ENCODE measurements around the gene MYG1.

The MYG1 gene

GRCh38 chr12:53300187-53300586, 692 bp downstream of the MYG1 start:
- Histone ChIP-seq H3F3A (ENCODE audit: insufficient read depth, low read length) (peaks cover 18% of the 10 kb centered on the region), H3K4me1 (ENCODE audit: low read length) (peaks cover 10% of the 10 kb centered on the region), H4K20me1 (ENCODE audit: insufficient read depth, low read length) (no peaks in the 10 kb centered on the region), H3K4me2 (ENCODE audit: low read depth, low read length) (peak overlapping the region; percentile 91), H3K9me2 (replicated peaks; ENCODE audit: insufficient read depth, low read length) (no peaks in the 10 kb centered on the region), H3K9me3 (replicated peaks; ENCODE audit: insufficient read depth, low read length) (no peaks in the 10 kb centered on the region), H3K4me3 (ENCODE audit: low read length) (peak overlapping the region; percentile 77), H3K36me3 (replicated peaks; ENCODE audit: insufficient read depth, low read length) (no peaks in the 10 kb centered on the region; the same call in 1 of the 2 replicates), H3K79me2 (ENCODE audit: low read length) (peaks cover 77% of the 10 kb centered on the region), H3K9ac (ENCODE audit: low read length) (peak overlapping the region; percentile 62), H2AFZ (ENCODE audit: low read length) (peak overlapping the region; percentile 68), H3K27me3 (replicated peaks; ENCODE audit: insufficient read depth, low read length) (no peaks in the 10 kb centered on the region), H3K27ac (ENCODE audit: low read length) (peak overlapping the region; percentile 62; the same call in 1 of the 2 replicates)
- DNase-seq: no peak
- no peak for TF ChIP-seq CTCF (IDR thresholded peaks at IDR 0.05; ENCODE audit: low read length)
- no peak for TF ChIP-seq EZH2phosphoT487 (IDR thresholded peaks at IDR 0.05; ENCODE audit: low read length)
- TF ChIP-seq EZH2 (optimal IDR thresholded peaks at IDR 0.05; ENCODE audit: low read depth, low read length): no peak

GRCh38 chr12:53302903-53303302, 3.4 kb downstream of the MYG1 start:
- Histone ChIP-seq H3K4me3 (ENCODE audit: low read length) (no peak overlapping the region), H3K9ac (ENCODE audit: low read length) (no peak overlapping the region), H3K9me3 (replicated peaks; ENCODE audit: insufficient read depth, low read length) (no peaks in the 10 kb centered on the region), H3F3A (ENCODE audit: insufficient read depth, low read length) (peaks cover 17% of the 10 kb centered on the region), H3K9me2 (replicated peaks; ENCODE audit: insufficient read depth, low read length) (no peaks in the 10 kb centered on the region), H2AFZ (ENCODE audit: low read length) (no peak overlapping the region), H3K36me3 (replicated peaks; ENCODE audit: insufficient read depth, low read length) (peaks cover 9% of the 10 kb centered on the region), H3K4me2 (ENCODE audit: low read depth, low read length) (no peak overlapping the region; the same call in 1 of the 2 replicates), H4K20me1 (ENCODE audit: insufficient read depth, low read length) (no peaks in the 10 kb centered on the region), H3K27ac (ENCODE audit: low read length) (no peak overlapping the region), H3K4me1 (ENCODE audit: low read length) (peaks cover 8% of the 10 kb centered on the region), H3K79me2 (ENCODE audit: low read length) (peaks cover 58% of the 10 kb centered on the region), H3K27me3 (replicated peaks; ENCODE audit: insufficient read depth, low read length) (no peaks in the 10 kb centered on the region)
- TF ChIP-seq EZH2 (optimal IDR thresholded peaks at IDR 0.05; ENCODE audit: low read depth, low read length) (no peak), EZH2phosphoT487 (IDR thresholded peaks at IDR 0.05; ENCODE audit: low read length) (no peak), CTCF (IDR thresholded peaks at IDR 0.05; ENCODE audit: low read length) (no peak)
- DNase-seq: no peak

GRCh38 chr12:53306826-53307225, 7.3 kb downstream of the MYG1 start:
- TF ChIP-seq EZH2phosphoT487 (IDR thresholded peaks at IDR 0.05; ENCODE audit: low read length): no peak
- no peak for TF ChIP-seq EZH2 (optimal IDR thresholded peaks at IDR 0.05; ENCODE audit: low read depth, low read length)
- TF ChIP-seq CTCF (IDR thresholded peaks at IDR 0.05; ENCODE audit: low read length): no peak
- H3K9ac ChIP-seq (ENCODE audit: low read length): no peak overlapping the region
- H3F3A ChIP-seq (ENCODE audit: insufficient read depth, low read length): peaks cover 15% of the 10 kb centered on the region
- H3K4me2 ChIP-seq (ENCODE audit: low read depth, low read length): no peak overlapping the region
- no peak for DNase-seq
- H3K36me3 ChIP-seq (replicated peaks; ENCODE audit: insufficient read depth, low read length): peaks cover 9% of the 10 kb centered on the region; the same call in 1 of the 2 replicates
- no peak overlapping the region for H3K4me3 ChIP-seq (ENCODE audit: low read length)
- H3K4me1 ChIP-seq (ENCODE audit: low read length): peaks cover 19% of the 10 kb centered on the region
- no peaks in the 10 kb centered on the region for H3K27me3 ChIP-seq (replicated peaks; ENCODE audit: insufficient read depth, low read length)
- peaks cover 27% of the 10 kb centered on the region for H3K79me2 ChIP-seq (ENCODE audit: low read length)
- no peak overlapping the region for H2AFZ ChIP-seq (ENCODE audit: low read length)
- H3K9me3 ChIP-seq (replicated peaks; ENCODE audit: insufficient read depth, low read length): no peaks in the 10 kb centered on the region
- H3K27ac ChIP-seq (ENCODE audit: low read length): no peak overlapping the region
- no peaks in the 10 kb centered on the region for H4K20me1 ChIP-seq (ENCODE audit: insufficient read depth, low read length)
- H3K9me2 ChIP-seq (replicated peaks; ENCODE audit: insufficient read depth, low read length): no peaks in the 10 kb centered on the region
